Stimulated activated naive CD8-positive, alpha-beta T cell treated with anti-CD3 and anti-CD28 coated beads, Interleukin-15, Interleukin-2, amounts not matched to agents 100 ng/mL and 50 ng/mL, for 24 hours (primary cell): ENCODE data around the gene PCAT6.
A peak's percentile ranks its signal among the peaks of the same experiment; 100 is the strongest.
"Not testable (repeated sequence)": the region's sequence is repeated elsewhere in the genome, so short reads cannot be mapped to it uniquely, and the experiment has no call there.

Experiments used
- H3K27ac Mint-ChIP-seq: one replicate; pipeline ENCODE4 v1.8.0; 2021; ENCODE audit warnings: mild to moderate bottlenecking, mixed read lengths
- H3K27me3 Mint-ChIP-seq: one replicate; pipeline ENCODE4 v1.8.0; 2021; ENCODE audit warnings: mixed read lengths
- H3K36me3 Mint-ChIP-seq: one replicate; pipeline ENCODE4 v1.8.0; 2021; ENCODE audit warnings: low read depth, mixed read lengths
- H3K4me1 Mint-ChIP-seq: one replicate; pipeline ENCODE4 v1.8.0; 2021; ENCODE audit warnings: low read depth, mixed read lengths
- H3K4me3 Mint-ChIP-seq: one replicate; pipeline ENCODE4 v1.8.0; 2021; ENCODE audit warnings: mild to moderate bottlenecking, mixed read lengths
- H3K9me3 Mint-ChIP-seq: one replicate; pipeline ENCODE4 v1.8.0; 2021; ENCODE audit warnings: mixed read lengths

Gene PCAT6

DNA sequence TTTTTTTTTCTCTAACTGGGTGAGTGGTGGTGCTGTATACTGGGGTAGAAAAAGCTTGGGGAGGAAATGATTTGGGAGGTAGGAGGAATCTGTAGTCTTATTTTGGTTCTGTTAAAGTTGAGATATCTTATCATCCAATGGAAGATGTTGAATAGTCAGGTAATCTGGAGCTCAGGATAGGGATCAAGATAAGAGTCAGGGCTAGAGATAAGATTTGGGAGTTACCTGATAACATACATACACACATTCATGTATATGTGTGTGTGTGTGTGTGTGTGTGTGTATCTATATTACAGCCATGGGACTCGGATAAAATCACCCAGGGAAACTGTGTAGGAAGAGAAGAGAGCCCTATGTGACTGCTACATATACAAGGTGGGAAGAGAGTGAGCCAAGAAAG lies 8.1 kb downstream of the PCAT6 start:
- no peak overlapping the region for H3K27ac Mint-ChIP-seq
- H3K4me1 Mint-ChIP-seq = no peaks in the 10 kb centered on the region
- H3K36me3 Mint-ChIP-seq = no peaks in the 10 kb centered on the region
- no peaks in the 10 kb centered on the region for H3K9me3 Mint-ChIP-seq
- no peak overlapping the region for H3K4me3 Mint-ChIP-seq
- H3K27me3 Mint-ChIP-seq = peaks cover 11% of the 10 kb centered on the region

DNA sequence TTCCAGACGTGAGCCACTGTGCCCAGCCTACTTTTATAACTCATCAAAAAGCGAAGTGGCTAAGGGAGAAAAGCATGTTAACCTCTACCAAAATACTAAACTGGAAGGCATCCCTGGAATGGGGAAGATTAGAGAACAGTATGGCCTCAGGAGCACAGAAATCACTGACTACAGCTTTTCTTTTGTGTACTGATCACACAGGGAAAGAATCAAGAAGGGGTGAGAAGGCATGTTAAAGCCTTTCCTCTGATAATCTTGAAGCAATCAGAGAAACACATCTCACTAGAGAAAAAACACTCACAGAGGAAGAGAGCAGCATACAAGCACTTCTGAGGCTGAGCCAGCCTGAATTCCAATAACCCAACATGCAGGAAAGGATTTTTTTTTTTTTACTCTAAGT lies 10.7 kb downstream of the PCAT6 start:
- Mint-ChIP-seq H3K36me3 (no peaks in the 10 kb centered on the region), H3K27ac (no peak overlapping the region), H3K4me1 (no peaks in the 10 kb centered on the region), H3K27me3 (peaks cover 11% of the 10 kb centered on the region), H3K4me3 (no peak overlapping the region), H3K9me3 (no peaks in the 10 kb centered on the region)

DNA sequence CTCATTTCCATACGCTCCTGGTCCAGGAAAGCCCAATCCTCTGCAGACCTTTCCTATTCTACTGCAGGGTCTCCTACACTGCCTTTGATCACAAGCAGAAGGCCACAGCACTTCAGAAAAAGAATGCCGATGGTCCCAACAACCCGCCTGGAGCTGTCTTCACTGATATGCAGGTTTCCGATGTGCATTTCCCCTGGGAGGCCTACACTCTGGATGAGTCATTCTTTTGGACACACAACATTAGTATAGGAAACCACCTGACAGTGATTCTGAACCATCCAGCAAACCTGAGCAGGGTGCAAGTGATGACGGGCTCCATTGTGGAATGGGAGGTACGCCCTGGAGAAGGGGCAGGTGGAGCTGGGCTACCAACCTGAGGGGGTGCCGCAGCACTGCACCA lies 15.0 kb downstream of the PCAT6 start:
- H3K27ac Mint-ChIP-seq = no peak overlapping the region
- no peaks in the 10 kb centered on the region for H3K4me1 Mint-ChIP-seq
- H3K9me3 Mint-ChIP-seq = no peaks in the 10 kb centered on the region
- H3K4me3 Mint-ChIP-seq = no peak overlapping the region
- H3K27me3 Mint-ChIP-seq = peaks cover 2% of the 10 kb centered on the region
- H3K36me3 Mint-ChIP-seq = no peaks in the 10 kb centered on the region

DNA sequence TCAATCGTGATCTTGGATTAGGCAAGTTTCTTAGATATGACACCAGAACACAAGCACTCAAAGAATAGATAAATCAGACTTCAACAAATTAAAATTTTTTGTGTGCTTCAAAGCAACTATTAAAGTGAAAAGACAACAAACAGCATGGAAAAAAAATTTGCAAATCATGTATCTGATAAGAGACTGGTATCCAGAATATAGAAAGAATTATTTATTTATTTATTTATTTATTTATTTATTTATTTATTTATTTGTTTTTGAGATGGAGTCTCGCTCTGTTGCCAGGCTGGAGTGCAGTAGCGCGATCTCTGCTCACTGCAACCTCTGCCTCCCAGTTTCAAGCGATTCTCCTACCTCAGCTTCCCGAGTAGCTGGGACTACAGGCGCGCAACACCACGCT lies 18.5 kb downstream of the PCAT6 start:
- H3K27ac Mint-ChIP-seq, H3K27me3 Mint-ChIP-seq, H3K9me3 Mint-ChIP-seq, H3K4me1 Mint-ChIP-seq, H3K36me3 Mint-ChIP-seq, H3K4me3 Mint-ChIP-seq: not testable (repeated sequence)

DNA sequence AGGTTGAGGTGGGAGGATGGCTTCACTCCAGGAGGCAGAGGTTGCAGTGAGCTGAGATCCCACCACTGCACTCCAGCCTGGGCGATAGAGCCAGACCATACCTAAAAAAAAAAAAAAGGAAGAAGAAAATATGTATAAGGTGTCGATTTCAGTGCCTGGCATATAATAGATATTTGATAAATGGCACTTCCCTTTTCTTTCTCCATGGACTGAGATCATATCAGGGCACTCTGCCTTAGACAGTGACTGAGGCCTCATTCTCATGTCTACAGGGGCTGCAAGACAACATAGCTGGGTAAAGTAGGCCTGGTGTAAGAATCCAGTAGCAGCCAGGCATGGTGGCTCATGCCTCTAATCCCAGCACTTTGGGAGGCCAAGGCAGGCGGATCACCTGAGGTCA lies 21.2 kb downstream of the PCAT6 start:
- H3K4me1 Mint-ChIP-seq = peaks cover 29% of the 10 kb centered on the region
- H3K27ac Mint-ChIP-seq = no peak overlapping the region
- no peak overlapping the region for H3K4me3 Mint-ChIP-seq

DNA sequence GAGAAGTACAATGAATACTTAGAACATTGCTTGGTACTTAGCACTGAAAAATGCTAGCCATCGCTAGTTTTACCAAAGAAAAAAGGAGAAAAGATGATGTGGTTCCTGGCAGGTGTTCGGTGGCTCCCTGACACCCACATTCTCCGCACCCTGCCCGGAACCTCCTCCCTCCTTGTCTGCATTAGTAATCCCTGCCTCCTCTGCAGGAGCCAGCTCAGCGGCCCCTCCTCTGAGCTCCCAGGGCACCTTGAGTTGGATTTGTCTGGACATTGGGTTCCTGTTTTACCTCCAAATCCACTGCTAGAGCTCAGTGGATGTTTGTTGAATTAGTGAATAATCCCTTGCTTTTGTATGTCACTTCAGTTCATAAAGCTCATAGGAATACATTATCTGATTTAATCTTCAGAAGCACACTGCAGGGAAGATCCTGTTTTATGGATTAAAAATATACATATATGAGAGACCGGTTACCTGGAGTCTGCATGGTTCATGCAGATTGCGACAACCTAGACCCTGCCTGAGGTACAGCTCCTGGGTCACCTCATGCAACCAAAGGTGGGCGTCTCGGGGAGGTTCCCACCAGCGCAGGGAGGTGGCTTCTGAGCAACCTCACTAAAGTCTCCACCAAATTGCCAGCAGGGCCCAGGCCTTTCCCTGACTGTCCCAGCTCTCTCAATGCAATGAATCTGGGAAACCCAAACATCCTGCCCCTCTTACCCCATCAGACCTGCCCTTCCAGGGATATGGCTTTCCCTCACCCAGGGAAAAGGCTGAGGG lies 24.2 kb downstream of the PCAT6 start:
- H3K4me1 Mint-ChIP-seq = peaks cover 38% of the 10 kb centered on the region
- H3K36me3 Mint-ChIP-seq = no peaks in the 10 kb centered on the region
- H3K4me3 Mint-ChIP-seq = peak overlapping the region; percentile 26
- H3K27ac Mint-ChIP-seq = no peak overlapping the region
- H3K27me3 Mint-ChIP-seq = peaks cover 10% of the 10 kb centered on the region
- H3K9me3 Mint-ChIP-seq = no peaks in the 10 kb centered on the region

More for the DNA sequence above, 21.2 kb downstream of the PCAT6 start:
- Mint-ChIP-seq H3K9me3 (no peaks in the 10 kb centered on the region), H3K27me3 (peaks cover under 1% of the 10 kb centered on the region), H3K36me3 (no peaks in the 10 kb centered on the region)

DNA sequence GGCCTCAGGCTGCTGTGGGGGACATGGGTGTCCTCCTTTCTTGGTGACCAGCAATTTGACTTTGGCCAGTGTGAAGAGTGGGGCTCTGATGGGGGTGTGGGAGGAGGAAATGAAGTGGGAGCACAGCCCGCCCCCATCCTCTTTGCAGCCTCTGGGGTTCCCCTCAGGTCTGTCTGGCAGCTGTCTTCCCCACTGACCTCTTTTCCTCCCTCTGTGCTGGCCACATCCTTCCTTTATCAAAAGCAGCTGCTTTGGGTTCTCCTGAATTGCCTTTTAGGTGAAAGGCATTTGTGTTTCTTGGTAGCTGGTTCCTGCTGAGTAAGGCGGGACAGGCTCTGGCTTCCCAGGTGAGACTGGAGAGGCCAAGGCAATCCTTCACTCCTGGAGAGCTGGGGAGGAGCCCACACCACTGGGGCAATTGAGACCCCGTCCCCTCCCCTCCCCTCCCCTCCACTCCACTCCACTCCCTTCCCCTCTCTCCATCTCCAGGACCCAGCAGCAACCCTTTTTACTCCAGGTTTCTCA lies 24.9 kb downstream of the PCAT6 start:
- Mint-ChIP-seq H3K9me3 (no peaks in the 10 kb centered on the region), H3K27me3 (peaks cover 10% of the 10 kb centered on the region), H3K4me1 (peaks cover 38% of the 10 kb centered on the region), H3K27ac (peak overlapping the region; percentile 26), H3K4me3 (peak overlapping the region; percentile 26), H3K36me3 (no peaks in the 10 kb centered on the region)

DNA sequence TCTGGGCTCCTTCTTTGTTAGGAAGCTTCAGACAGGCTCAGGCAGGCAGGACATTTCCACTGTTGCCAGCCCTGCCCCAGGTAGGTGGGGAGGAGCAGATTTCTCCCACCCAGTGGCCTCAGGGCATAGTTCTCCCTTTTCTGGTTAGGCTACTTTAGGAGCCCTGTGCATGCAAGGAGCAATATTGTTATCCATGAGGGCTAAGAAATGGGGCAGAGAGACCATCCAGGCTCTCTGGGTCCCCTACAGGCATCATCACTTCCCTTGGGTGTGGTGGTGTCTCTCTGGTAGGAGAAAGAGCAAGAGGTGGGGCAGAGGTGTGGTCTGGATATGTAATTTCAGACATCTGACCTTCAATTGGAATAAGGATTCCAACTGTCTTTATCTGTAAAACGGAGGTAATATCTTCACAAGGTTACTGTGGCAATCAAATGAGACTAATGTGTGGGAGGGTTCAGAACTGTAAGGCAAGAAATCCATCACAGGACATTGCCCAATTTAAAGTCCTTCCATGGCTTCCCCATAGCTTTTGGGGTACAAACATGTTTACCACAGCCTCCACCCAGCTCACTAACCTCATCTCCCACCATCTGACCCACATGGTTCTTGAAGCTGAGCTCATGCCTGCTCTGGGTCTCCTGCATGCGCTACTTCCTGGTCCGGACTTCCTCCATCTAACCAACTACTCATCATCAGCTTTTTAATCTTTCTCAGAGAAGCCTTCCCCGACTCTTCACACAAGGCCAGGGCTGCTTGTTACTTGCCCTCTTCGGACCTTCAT lies 26.1 kb downstream of the PCAT6 start:
- H3K4me3 Mint-ChIP-seq = no peak overlapping the region
- H3K36me3 Mint-ChIP-seq = no peaks in the 10 kb centered on the region
- peak overlapping the region; percentile 7 for H3K27ac Mint-ChIP-seq
- H3K27me3 Mint-ChIP-seq = peaks cover 10% of the 10 kb centered on the region
- H3K9me3 Mint-ChIP-seq = no peaks in the 10 kb centered on the region
- peaks cover 38% of the 10 kb centered on the region for H3K4me1 Mint-ChIP-seq

DNA sequence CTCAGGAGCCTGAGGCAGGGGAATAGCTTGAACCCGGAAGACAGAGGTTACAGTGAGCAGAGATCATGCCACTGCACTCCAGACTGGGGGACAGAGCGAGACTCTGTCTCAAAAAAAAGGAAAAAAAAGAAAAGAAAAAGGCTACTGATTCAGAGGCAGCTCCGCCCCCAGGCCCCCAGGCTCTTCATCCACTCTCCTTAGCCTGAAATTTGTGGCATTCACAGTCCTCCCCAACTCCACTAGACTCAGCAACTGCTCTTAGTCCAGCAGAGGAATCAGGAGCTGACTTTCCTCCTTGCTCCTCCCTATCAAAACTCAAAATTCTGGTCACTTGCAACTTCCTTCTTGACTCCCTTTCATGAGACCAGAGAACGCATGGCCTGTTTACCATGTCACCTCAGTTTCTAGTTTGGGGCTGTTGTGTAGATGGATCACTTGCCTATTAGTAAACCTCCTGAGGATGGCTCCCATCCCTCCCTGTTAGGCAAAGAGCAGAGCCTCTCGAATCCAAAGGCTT lies 27.1 kb downstream of the PCAT6 start:
- Mint-ChIP-seq H3K27ac (peak overlapping the region; percentile 33), H3K4me3 (no peak overlapping the region), H3K36me3 (no peaks in the 10 kb centered on the region), H3K4me1 (peaks cover 38% of the 10 kb centered on the region), H3K27me3 (peaks cover 10% of the 10 kb centered on the region), H3K9me3 (no peaks in the 10 kb centered on the region)

DNA sequence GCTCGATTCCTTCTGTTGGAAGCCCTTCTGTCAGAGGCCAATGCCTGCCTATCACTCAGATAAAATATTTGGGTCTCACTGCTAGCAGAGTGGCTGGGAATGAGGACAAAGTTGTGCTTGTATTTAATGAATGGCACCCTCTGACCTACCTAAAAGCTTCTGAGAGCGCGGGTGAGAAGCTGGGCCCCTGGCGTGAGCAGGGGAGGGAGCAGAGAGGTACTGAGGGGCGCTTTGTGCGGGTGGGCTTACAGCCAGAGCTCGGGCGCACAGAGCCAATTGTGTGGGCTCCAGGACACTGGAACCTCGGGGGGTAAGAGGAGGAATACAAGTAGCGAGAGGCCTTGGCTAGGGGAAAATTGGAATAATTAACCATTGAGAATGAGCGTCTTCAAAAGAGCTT lies 32.3 kb downstream of the PCAT6 start:
- H3K9me3 Mint-ChIP-seq = no peaks in the 10 kb centered on the region
- H3K27ac Mint-ChIP-seq = no peak overlapping the region
- H3K4me1 Mint-ChIP-seq = peaks cover 2% of the 10 kb centered on the region
- H3K4me3 Mint-ChIP-seq = no peak overlapping the region
- peaks cover 5% of the 10 kb centered on the region for H3K27me3 Mint-ChIP-seq
- H3K36me3 Mint-ChIP-seq = no peaks in the 10 kb centered on the region

DNA sequence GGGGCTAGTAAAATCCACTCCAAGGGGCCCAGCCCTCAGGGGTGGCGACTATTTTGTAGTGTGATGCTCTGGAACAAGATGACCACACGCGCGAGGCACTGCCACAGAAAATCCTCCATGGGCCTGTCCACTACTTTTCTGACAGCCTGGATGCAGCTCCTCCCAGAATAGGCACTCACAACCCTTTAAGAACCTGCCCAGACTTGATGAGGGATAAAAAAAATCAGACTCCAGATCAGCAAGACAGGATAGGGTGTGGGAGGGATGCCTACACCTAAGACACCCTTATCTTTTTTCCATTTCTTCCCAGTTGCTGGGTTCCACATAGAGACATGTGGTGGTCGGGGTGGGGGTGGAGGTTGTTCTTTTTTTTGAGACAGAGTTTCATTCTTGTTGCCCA lies 33.5 kb downstream of the PCAT6 start:
- H3K4me1 Mint-ChIP-seq = peaks cover 5% of the 10 kb centered on the region
- no peaks in the 10 kb centered on the region for H3K36me3 Mint-ChIP-seq
- H3K27me3 Mint-ChIP-seq = peaks cover 4% of the 10 kb centered on the region
- no peaks in the 10 kb centered on the region for H3K9me3 Mint-ChIP-seq
- H3K4me3 Mint-ChIP-seq = no peak overlapping the region
- no peak overlapping the region for H3K27ac Mint-ChIP-seq

DNA sequence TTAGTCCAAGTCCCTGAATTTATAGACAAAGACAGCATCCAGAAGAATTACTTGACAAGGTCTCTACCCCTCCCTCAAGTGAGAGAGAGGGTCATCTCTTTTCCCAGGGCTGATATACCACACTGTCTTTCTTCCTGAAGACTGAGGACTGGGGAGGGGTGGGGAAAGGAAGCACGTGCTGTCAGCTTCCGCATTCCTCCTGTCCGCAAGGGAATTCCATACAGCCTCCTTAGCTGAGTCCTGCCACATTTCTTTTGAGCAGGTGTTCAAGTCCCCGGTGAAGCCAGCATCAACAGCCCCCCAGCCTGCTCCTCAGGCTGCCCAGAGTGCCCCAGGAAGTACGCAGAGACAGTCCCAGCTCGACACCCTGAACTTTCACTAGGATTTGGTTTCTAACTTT lies 34.2 kb downstream of the PCAT6 start:
- H3K9me3 Mint-ChIP-seq = no peaks in the 10 kb centered on the region
- no peak overlapping the region for H3K4me3 Mint-ChIP-seq
- H3K27me3 Mint-ChIP-seq = peaks cover 4% of the 10 kb centered on the region
- H3K36me3 Mint-ChIP-seq = no peaks in the 10 kb centered on the region
- H3K27ac Mint-ChIP-seq = no peak overlapping the region
- H3K4me1 Mint-ChIP-seq = peaks cover 5% of the 10 kb centered on the region

DNA sequence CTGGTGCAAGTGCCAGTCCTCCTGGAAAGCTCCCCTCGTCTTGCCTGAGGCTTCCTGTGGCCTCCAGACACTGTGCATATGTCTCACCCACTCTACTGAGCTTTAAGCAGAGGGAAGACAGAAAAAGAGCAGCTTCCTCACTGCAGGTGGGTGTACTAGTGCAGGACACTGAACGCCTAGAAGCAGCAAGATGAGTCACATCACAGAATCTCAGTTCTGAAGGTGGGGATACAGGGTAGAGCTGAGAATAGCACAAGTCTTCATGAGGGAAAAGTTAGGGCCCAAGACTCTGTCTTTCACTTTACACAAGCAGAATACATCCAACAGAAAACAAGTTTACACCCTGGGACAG lies 37.4 kb downstream of the PCAT6 start:
- no peak overlapping the region for H3K27ac Mint-ChIP-seq
- H3K4me1 Mint-ChIP-seq = peaks cover 5% of the 10 kb centered on the region
- no peaks in the 10 kb centered on the region for H3K36me3 Mint-ChIP-seq
- H3K4me3 Mint-ChIP-seq = no peak overlapping the region
- no peaks in the 10 kb centered on the region for H3K9me3 Mint-ChIP-seq
- H3K27me3 Mint-ChIP-seq = peaks cover 4% of the 10 kb centered on the region

DNA sequence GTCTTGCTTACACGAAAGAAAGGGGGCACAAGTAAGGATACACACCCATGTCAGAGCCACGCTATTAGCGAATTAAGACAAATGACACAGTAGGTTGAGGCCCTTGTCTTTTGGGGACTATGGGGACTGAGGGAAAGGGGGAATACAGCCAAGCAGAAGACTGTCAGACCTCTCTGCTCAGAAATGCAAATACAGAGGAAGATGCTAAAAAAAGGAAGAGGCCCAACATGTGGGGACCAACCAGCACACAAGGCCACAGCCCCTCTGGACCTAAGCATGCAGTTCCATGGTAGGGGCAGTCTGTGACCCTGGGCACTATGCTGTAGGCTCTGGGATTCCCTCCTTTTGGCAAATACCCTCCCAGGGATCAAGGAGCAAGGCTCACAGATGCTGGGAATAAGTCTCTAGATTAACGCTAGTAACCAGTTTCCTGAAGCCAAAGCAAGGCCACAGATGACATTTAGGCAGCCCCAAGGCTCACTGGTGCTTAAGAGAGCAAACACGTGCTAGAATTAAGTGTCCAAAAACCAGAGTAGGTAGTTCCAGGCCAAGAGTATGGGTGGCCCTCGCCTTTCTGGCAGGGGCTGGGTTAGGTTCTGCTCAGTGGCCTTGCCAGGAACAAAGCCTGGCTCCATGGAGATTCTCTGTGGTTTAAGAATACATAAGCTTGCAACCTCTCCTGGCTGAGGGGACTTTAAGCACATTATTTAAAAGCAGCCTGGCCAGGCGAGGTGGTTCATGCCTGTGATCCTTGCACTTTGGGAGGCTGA lies 40.0 kb downstream of the PCAT6 start:
- peaks cover under 1% of the 10 kb centered on the region for H3K27me3 Mint-ChIP-seq
- H3K27ac Mint-ChIP-seq = no peak overlapping the region
- H3K4me1 Mint-ChIP-seq = peaks cover 5% of the 10 kb centered on the region
- no peaks in the 10 kb centered on the region for H3K36me3 Mint-ChIP-seq
- no peaks in the 10 kb centered on the region for H3K9me3 Mint-ChIP-seq
- no peak overlapping the region for H3K4me3 Mint-ChIP-seq
